Adrenal gland (tissue), 12 donors: ENCODE measurements around the gene SERPINB6. TPM values are rescaled to one million over a fixed set of nuclear protein-coding genes. Genes with fewer than 3 reads are reported as not detected.
A peak's percentile ranks its signal among the peaks of the same experiment; 100 is the strongest.

Source experiments
- DNase-seq, 7 donors: peaks; one replicate each; pipeline ENCODE4 v3.0.0-alpha.2; 2019 to 2020
- H3K27ac ChIP-seq, 5 donors: fragments of 200-600 bp; sonication (generic) in 4 of 5; 1 replicate in 3 of 5; 2 replicates in 2 of 5; pipeline versions ENCODE4 v1.5.1 to v1.8.0; 2016 to 2020; ENCODE audit warnings: mild to moderate bottlenecking in 1 of 5
- H3K27me3 ChIP-seq: fragments of 200-600 bp; 2 replicates; pipeline ENCODE4 v1.8.0; 2021
- H3K36me3 ChIP-seq, 2 donors: fragments of 200-600 bp; replicated peaks in 1 of 2; 1 replicate in 1 of 2; 2 replicates in 1 of 2; pipeline versions ENCODE4 v1.5.1 to v1.8.0; 2018 to 2022
- H3K4me1 ChIP-seq, 2 donors: fragments of 200-600 bp; replicated peaks in 1 of 2; 1 replicate in 1 of 2; 2 replicates in 1 of 2; pipeline versions ENCODE4 v1.5.1 to v1.8.0; 2018 to 2021
- H3K4me3 ChIP-seq, 4 donors: fragments of 200-600 bp; sonication (generic) in 3 of 4; one replicate each; pipeline ENCODE4 v1.5.1; 2016 to 2018
- H3K9me3 ChIP-seq, 3 donors: fragments of 200-600 bp; sonication (generic) in 1 of 3; replicated peaks in 1 of 3; 1 replicate in 2 of 3; 2 replicates in 1 of 3; pipeline versions ENCODE4 v1.5.1 to v1.8.0; 2016 to 2021
- CTCF ChIP-seq, 6 experiments: fragments of 450-650 bp in 4 of 6; fragments of 200-600 bp in 2 of 6; sonication (generic) in 1 of 6; IDR thresholded peaks; 1 replicate in 5 of 6; 2 replicates in 1 of 6; pipeline versions ENCODE4 v1.5.1 to v1.8.0; 2016 to 2021; ENCODE audit warnings: antibody characterized with exemption in 6 of 6, mild to moderate bottlenecking in 2 of 6, moderate library complexity in 1 of 6
- POLR2A ChIP-seq, 2 donors: fragments of 450-650 bp; IDR thresholded peaks; one replicate each; pipeline ENCODE4 v1.6.1; 2017; ENCODE audit warnings: antibody characterized with exemption in 2 of 2, mild to moderate bottlenecking in 2 of 2, moderate library complexity in 1 of 2
- WGBS, 4 donors: extraction: QIAGEN DNeasy Blood & Tissue Kit in 2 of 4; methylation state at CpG; one replicate each; pipeline versions ENCODE4 v1.1.5 to v1.1.7; 2013 to 2017; 5-methylcytosine and 5-hydroxymethylcytosine counted together
- intact Hi-C, 2 donors: fragments of 100-400 bp; cut with DNase I; formaldehyde crosslinking; loops; one replicate each; pipeline versions ENCODE4 v1.14.1 to v1.15.0; 2022 to 2023
- polyA plus RNA-seq, 3 donors: library from polyadenylated mRNA; stranded (reverse); fragments of 200-250 nt in 2 of 3; fragments of 350-450 nt in 1 of 3; fragmentation: Illumina TruSeq in 1 of 3; extraction: RNeasy Lipid Tissue Mini Kit (QIAGEN cat#74804) in 1 of 3; gene quantifications; one replicate each; pipeline ENCODE4 v1.2.3, GENCODE V29; 2013 to 2014
- total RNA-seq, 9 donors: library from RNA; depleted of rRNA in 4 of 9; stranded (reverse); fragments of >200 nt in 4 of 9; fragments of 120-200 nt in 1 of 9; fragmentation: NEBNext Ultra II Directional in 1 of 9; extraction: Animal tissue kit (Norgen Biotek cat#: 25700) in 1 of 9; gene quantifications; one replicate each; pipeline versions ENCODE4 v1.1.0 to v1.2.4, GENCODE V29; 2013 to 2023
- donor health status: healthy with polysubstance abuse.
- donor health status: Bipolar disorder and iron deficiency.
- donor health status: DM: yes; HTN: yes; CAD: no.
- donor health status: DM: no; HTN: no; CAD: no.
- donor health status: DM: no; HTN: no; CAD: no.
- donor health status: DM: yes; HTN: yes; CAD: no.

The SERPINB6 gene
- total and polyA plus RNA-seq, 12 donors = 132 to 332 (median 209) TPM

- WGBS, 4 donors = 77 to 87% (median 81%) methylated on average over 3 of the region's 3 CpGs
- DNase-seq = peak in 2 of 7 donors; percentile 6 to 9
- Histone ChIP-seq H3K27ac (peak overlapping the region in 2 of 5 donors; percentile 25 to 57), H3K9me3 (no peaks in the 10 kb centered on the region), H3K4me3 (no peak overlapping the region), H3K4me1 (peaks cover 0 to 46% of the 10 kb centered on the region in 2 donors), H3K36me3 (no peaks in the 10 kb centered on the region), H3K27me3 (no peaks in the 10 kb centered on the region)
- intact Hi-C loops = no loop called here
- no peak for TF ChIP-seq CTCF (IDR thresholded peaks at IDR 0.05)
- TF ChIP-seq POLR2A (IDR thresholded peaks at IDR 0.05) = no peak
These were observed 9.1 kb upstream of the SERPINB6 start for GRCh38 chr6:2980465-2980855.

- H3K4me3 ChIP-seq = no peak overlapping the region
- peak overlapping the region in 2 of 5 donors; percentile 49 to 57 for H3K27ac ChIP-seq
- H3K36me3 ChIP-seq = no peaks in the 10 kb centered on the region
- peaks cover 0 to 44% of the 10 kb centered on the region in 2 donors for H3K4me1 ChIP-seq
- peak in 4 of 7 donors; percentile 10 to 41 (median 14) for DNase-seq
- no peak for TF ChIP-seq POLR2A (IDR thresholded peaks at IDR 0.05)
- no peak for TF ChIP-seq CTCF (IDR thresholded peaks at IDR 0.05)
- H3K27me3 ChIP-seq = no peaks in the 10 kb centered on the region
- WGBS, 4 donors = 45 to 68% (median 61%) methylated on average over 2 of the region's 2 CpGs
- no peaks in the 10 kb centered on the region for H3K9me3 ChIP-seq
- intact Hi-C loops = no loop called here
These were observed 8.6 kb upstream of the SERPINB6 start for GRCh38 chr6:2979819-2980464.

GRCh38 chr6:2978923-2979322 lies 7.6 kb upstream of the SERPINB6 start:
- H3K27ac ChIP-seq = no peak overlapping the region
- H3K36me3 ChIP-seq = no peaks in the 10 kb centered on the region
- no peaks in the 10 kb centered on the region for H3K9me3 ChIP-seq
- H3K27me3 ChIP-seq = no peaks in the 10 kb centered on the region
- no peak overlapping the region for H3K4me3 ChIP-seq
- 75 to 87% (median 84%) methylated on average over 4 of the region's 4 CpGs for WGBS, 4 donors
- intact Hi-C loops = no loop called here
- peaks cover 0 to 44% of the 10 kb centered on the region in 2 donors for H3K4me1 ChIP-seq
- DNase-seq = no peak
- TF ChIP-seq POLR2A (IDR thresholded peaks at IDR 0.05) (no peak), CTCF (IDR thresholded peaks at IDR 0.05) (no peak)

- Histone ChIP-seq H3K4me3 (no peak overlapping the region), H3K9me3 (no peaks in the 10 kb centered on the region), H3K27ac (peak overlapping the region in 2 of 5 donors; percentile 14 to 74), H3K4me1 (peaks cover 0 to 44% of the 10 kb centered on the region in 2 donors), H3K27me3 (no peaks in the 10 kb centered on the region), H3K36me3 (no peaks in the 10 kb centered on the region)
- no peak for TF ChIP-seq POLR2A (IDR thresholded peaks at IDR 0.05)
- TF ChIP-seq CTCF (IDR thresholded peaks at IDR 0.05) = no peak
- intact Hi-C loops = no loop called here
- WGBS, 4 donors = 64 to 75% (median 72%) methylated on average over 3 of the region's 3 CpGs
- DNase-seq = peak in 4 of 7 donors; percentile 9 to 47 (median 12)
These were observed 6.6 kb upstream of the SERPINB6 start for GRCh38 chr6:2977799-2978590.
